DMS153 treated with DMSO at 0.1 percent for 48 hours (cell line): ENCODE measurements around the gene FGD2.

Experiments
- DNase-seq: peaks from one replicate; lab custom pipeline; 2025; ENCODE audit not compliant: unreplicated experiment; lab: John Stamatoyannopoulos, UW

The FGD2 gene, protein sequence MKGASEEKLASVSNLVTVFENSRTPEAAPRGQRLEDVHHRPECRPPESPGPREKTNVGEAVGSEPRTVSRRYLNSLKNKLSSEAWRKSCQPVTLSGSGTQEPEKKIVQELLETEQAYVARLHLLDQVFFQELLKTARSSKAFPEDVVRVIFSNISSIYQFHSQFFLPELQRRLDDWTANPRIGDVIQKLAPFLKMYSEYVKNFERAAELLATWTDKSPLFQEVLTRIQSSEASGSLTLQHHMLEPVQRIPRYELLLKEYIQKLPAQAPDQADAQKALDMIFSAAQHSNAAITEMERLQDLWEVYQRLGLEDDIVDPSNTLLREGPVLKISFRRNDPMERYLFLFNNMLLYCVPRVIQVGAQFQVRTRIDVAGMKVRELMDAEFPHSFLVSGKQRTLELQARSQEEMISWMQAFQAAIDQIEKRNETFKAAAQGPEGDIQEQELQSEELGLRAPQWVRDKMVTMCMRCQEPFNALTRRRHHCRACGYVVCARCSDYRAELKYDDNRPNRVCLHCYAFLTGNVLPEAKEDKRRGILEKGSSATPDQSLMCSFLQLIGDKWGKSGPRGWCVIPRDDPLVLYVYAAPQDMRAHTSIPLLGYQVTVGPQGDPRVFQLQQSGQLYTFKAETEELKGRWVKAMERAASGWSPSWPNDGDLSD

DNA sequence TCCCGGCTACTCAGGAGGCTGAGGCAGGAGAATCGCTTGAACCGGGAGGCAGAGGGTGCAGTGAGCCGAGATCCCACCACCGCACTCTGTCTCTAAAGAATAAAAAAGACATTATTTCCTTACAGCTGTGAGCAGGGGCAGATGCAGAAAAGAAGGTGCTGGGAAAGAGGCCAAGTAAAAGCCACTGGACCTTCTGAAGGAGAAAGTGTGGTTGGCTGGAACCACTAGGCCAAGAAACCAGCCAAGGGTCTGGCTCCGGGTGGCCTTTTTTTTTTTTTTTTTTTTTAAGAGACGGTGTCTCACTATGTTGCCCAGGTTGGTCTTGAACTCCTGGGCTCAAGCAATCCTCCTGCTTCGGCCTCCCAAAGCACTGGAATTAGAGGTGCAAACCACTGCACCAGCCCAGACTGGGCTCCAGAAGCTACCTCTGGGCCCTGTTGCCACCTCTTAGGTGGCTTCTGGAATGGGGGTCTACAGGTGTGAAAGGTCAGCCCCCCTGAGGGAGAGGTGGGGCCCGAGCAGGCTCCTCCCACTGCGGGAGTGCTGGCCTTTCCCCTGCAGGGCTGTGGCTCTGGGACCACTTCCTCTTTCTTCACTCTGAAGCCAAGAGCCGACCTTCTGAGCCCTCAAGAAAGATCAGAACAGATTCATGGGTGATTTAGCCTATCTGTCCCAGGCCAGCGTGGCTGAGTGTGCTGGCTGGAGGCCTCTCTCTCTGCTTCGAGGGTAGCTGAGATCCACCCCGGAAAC, at the start of gene FGD2:
Gene FGD2, plus strand, starts transcription at position 595 of the 750 bp plus-strand sequence. CDS start 163 bp downstream, outside the sequence.
- no peak for DNase-seq

DNA sequence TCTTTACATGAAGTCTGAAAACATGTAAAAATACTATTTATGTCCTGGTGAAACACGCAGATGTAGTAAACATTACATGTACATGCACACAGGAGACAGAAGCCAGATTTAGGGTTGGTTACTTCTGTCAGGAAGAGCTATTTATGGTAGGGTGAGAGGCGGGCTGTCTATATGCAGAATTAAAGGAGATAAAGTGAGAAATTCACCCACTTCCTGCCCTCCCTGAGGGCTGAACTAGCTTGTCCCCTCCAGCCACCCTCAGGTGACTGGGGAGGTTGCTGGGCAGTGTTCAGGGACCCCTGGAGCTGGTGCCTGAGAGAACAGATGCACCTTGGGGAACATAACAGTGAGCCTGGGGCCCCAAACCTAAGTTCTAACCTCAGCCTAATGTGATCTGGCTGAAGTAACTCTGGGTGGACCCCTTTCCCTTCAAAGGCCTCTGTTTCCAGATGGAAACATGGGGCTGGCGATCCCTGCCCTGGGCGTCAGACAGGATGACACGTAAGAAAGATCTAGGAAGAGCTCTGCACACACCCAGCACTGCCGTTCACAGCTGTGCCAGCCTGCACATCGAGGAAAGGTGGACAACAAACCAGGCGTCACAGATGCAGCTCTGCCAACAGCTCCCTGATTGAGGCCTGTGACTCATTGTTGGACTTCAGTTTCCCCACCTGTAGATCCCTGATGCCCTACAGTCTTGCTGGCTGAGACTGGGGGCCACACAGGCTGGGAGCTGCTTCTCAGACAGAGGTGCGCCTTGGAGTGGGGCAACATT, 49.6 kb upstream of the FGD2 start:
- DNase-seq: no peak

DNA sequence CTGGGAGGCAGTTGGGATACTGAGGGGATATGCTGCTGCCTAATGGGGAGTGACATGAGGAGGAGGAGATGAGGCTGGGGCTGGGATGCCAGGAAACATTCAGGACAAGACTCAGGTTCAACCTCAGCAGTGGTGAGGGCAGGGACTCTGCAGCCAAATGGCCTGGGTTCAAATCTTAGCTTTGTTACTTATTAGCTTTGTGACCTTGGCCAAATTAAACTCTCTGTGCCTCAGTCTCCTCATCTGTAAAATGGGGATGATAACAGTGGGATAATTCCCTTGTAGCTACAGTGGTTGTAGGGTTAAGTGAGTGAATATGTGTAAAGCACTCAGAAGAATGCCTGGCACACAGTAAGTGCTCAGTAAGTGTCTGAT, 49.0 kb upstream of the FGD2 start:
- no peak for DNase-seq

DNA sequence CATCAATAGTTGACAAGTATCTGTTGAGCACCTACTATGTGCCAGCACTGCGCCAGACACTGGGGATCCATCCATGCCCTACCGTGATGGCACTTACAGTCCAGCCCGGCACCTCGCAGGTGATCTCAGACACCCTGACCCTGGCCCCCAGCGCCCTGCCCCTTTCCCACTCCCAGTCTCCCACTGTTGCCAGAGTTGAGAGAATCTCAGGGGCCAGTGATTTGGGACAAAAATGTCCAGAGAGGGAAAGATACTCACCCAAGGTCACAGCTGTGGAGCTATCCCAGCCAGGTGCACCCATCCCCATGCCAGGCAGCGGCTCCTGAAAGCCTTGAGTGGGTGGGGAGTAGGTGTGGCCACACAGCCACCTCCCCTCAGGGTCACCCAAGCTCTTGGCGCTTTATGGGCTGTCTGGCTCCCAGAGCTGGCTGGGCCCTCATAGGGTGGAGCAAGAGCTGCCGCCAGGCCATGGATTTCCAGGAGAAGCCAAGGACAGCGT, 47.6 kb upstream of the FGD2 start:
- DNase-seq: no peak

DNA sequence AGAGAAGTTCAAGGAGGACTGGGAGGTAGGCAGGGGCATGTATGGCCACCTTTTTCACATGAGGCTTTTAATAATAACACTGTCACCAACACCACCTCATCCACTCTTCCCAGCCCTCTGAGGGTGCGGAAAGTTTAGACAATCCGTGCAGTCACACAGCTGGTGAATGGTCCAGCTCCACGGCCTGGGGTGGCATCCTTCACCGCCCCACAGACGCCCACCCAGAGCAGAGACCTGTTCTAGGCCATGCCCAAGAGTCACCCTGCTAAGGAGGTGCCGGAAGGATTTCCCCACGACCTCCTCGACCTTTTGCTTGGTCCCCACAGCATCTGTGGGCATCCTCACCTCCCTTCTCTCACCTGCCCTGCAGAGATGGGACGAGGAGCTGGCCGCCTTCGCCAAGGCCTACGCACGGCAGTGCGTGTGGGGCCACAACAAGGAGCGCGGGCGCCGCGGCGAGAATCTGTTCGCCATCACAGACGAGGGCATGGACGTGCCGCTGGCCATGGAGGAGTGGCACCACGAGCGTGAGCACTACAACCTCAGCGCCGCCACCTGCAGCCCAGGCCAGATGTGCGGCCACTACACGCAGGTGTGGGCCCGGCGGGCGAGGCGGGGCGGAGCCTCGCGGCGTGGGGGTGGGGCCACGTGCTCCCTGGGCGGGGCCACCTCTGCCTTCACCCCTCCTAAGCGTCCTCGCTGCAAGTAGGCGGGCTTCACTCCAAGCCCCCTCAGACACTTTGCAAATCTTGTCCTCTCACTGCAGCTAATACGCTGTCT, 46.5 kb upstream of the FGD2 start:
- no peak for DNase-seq

DNA sequence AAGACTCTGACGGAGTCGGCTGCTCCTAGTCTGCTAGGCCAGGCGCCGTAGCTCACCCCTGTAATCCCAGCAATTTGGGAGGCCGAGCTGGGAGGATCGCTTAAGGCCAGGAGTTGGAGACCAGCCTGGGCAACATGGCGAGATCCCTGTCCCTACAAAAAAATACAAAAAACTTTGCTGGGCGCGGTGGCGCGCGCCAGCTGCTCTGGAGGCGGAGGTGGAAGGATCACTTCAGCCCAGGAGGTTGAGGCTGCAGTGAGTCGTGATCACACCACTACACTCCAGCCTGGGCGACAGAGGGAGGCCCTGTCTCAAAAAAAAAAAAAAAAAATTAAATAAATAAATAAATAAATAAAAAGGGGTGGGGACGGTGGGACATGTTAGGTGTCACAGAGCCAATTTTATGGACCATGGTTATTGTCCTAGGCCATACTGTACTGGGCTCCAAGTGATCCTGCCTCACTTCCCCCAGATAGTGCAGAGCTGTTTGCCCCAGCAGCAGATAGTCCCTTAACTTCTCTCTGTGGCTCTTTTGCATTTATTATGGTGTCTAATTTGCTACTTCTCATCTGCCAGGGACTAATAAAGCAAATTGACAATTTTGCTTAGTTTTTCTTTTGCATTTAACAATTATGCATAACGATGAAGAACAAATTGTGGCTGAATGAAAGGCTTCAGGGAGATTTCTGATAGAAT, 45.8 kb upstream of the FGD2 start:
- DNase-seq: no peak

DNA sequence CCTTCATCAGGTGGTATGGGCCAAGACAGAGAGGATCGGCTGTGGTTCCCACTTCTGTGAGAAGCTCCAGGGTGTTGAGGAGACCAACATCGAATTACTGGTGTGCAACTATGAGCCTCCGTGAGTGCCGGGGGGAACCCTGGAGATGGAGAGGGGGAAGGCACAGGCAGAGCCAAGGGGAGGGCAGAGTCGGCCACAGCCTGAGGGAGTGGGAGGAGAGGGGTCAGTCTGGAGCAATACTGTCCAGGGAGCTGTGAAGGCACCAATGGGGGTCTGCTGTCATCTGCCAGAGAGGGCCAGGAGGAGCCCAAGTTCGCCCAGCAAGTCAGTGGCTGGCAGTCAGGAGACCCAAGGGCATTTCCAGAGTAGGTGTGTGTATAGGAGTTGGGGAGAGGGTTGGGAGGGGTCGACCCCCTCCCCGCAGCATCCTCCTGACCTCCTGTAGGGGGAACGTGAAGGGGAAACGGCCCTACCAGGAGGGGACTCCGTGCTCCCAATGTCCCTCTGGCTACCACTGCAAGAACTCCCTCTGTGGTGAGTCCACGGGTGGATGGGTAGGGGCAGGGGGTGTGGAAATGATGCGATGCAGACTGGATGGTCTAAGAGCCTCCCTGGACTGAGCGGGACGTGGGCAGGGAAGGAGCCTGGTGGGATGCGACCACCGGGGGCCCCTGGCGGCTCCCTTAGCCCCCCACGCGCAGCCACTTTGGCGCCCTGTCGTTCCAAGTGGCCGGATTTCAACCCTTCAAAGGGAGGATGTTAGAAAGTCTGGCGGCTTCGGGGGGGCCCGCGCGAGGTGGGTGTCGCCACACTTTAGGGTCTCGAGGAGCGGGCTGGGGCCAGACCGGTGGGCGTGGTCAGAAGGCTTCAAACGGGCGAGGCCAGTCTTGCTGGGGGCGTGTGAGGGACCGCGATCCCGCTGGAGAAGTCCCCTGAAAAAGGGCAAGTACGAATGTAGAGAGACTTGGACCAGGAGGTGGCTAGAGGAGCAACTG, 43.7 kb upstream of the FGD2 start:
- DNase-seq: no peak

DNA sequence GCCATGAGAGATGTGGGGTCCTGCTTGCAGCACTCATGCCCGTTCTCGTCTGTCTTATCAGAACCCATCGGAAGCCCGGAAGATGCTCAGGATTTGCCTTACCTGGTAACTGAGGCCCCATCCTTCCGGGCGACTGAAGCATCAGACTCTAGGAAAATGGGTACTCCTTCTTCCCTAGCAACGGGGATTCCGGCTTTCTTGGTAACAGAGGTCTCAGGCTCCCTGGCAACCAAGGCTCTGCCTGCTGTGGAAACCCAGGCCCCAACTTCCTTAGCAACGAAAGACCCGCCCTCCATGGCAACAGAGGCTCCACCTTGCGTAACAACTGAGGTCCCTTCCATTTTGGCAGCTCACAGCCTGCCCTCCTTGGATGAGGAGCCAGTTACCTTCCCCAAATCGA, 42.6 kb upstream of the FGD2 start:
- no peak for DNase-seq

DNA sequence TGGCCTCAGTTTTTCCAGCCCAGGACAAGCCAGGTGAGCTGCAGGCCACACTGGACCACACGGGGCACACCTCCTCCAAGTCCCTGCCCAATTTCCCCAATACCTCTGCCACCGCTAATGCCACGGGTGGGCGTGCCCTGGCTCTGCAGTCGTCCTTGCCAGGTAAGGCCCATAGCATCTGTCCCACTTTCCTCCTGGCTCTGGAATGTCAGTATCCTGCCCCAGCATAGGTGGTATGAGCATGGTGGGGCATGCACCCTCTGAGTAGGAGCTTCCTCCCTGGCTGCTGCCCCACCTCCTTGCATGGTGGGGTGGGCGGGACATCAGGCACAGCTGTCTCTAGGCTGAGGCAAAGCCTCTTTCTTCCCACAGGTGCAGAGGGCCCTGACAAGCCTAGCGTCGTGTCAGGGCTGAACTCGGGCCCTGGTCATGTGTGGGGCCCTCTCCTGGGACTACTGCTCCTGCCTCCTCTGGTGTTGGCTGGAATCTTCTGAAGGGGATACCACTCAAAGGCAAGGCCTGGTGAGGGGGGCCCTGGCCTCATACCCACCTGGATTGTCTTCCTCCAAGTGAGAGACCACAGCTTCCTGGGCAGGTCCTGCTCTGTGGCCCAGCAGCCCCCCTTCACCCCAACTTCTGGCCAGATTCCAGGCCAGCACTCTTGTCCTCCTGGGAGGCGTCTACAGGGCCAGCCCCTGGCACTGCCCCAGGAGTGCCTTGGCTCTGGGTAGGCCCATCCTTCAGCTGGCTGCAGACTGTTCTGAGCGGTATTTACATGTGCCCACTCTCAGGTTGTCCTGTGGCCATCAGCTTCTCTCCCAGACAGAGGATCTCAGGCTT, 41.8 kb upstream of the FGD2 start:
- no peak for DNase-seq

DNA sequence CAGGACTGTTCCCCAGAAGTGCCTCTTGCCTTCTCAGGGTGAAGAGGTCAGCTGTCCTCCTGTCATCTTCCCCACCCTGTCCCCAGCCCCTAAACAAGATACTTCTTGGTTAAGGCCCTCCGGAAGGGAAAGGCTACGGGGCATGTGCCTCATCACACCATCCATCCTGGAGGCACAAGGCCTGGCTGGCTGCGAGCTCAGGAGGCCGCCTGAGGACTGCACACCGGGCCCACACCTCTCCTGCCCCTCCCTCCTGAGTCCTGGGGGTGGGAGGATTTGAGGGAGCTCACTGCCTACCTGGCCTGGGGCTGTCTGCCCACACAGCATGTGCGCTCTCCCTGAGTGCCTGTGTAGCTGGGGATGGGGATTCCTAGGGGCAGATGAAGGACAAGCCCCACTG, 41.1 kb upstream of the FGD2 start:
- no peak for DNase-seq

DNA sequence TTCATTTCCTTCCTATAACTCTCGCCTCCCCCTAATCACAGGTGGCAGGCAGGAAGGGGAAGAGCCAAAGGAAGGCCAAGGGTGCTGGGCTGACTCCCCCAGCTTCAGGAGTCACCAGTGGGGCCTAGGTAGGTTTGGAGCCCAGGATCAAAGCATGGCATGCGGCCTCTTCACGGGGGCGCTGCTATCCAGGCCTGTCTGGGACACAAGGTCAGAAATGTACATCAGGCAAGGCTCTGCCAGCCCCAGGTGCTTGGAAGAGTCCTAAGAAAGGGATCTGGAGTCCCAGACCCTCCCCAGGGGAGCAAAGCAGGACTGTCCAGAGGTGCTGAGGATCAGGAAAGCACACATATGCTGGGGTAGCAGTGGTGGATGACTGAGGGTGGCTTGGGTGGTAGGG, 40.5 kb upstream of the FGD2 start:
- no peak for DNase-seq

DNA sequence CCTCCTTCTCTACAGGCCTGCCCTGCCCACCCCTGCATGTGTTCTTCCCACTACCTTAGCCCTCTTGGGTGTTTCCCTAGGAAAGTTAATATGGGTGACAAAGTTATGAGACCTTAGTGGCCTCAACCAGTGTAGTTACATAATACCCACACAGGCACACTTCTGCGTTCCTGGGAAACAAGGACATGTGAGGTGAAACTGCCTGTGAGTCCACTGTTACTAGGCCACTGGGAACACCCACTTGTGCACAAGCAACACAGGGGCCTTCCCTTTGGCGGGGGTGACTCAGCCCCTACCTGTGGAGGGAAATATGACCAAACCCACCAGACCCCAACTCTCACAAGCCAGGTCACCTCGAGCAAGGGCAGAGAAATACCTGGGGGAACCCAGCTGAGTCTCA, 38.2 kb upstream of the FGD2 start:
- DNase-seq: no peak

DNA sequence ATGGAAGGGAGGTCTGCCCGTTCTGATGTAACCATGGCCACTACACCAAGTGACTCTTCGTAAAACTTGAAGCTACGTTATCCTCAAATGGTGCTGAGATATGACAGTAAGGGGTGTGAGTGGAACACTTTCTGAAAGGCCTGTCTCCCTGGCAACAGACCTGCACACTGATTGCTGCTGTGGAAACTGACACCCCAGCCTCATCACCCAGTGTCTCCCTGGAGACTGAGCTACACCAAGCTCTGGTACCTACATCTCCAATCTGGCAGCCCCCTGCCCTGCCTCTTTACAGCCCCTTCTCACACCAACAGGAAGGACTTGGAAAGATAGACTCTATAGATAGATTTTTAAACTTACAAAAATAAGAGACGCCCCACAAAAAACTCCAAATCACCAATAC, 37.7 kb upstream of the FGD2 start:
- DNase-seq: no peak

DNA sequence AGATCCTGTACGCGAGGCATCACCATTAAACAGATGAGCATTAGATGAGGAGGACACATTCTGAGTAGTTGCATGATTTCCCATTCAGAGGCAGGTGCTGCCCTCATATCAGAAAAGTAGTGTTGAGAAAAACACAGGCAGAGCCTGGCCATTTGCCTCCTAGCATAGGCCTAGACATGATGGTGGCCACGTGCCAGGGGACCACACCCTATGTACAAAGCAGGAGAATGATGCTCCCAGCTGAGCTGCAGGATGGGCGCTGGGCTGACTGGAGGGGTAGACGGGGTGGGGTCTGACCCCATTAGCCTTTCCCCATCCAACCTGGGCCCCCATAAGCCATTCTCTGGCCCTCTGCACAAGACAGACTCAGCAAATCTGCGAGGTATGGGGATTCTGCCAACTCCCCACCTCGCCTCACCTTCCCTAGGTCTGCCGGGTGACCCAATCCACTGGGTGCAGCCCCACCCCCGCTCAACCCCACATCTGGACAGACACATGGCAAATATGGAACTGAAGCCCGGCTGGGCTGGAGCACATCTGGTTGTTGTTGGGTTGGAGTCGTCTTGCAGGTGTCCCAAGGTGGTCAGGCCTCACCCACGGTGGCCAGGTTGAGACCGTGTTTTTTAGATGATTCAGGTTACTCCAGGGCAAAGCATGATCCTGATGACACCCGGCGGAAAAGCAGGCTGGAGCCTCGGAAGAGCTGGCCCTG, 37.0 kb upstream of the FGD2 start:
- no peak for DNase-seq

DNA sequence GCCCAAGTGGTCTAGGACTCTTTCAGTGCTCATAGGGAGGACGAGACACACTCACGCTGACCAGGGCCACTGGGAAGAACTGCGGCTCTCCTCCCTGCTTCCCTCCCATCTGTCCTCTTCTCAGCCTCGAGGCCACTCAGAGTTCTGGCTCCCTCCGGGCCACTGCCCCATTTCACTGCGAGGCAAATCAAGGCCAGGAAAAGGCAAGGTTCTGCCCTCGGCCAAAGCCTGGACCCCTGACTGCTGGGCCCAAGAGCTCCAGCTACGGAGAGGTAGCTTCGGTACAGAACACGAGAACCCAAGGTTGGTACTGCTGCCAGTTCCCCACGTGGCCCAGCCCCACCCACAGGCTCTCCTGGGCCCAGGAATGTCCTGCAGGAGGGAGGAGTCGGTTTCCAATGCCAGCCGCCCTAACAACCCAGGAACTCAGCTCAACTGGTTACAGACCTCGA, 36.2 kb upstream of the FGD2 start:
- DNase-seq: no peak

DNA sequence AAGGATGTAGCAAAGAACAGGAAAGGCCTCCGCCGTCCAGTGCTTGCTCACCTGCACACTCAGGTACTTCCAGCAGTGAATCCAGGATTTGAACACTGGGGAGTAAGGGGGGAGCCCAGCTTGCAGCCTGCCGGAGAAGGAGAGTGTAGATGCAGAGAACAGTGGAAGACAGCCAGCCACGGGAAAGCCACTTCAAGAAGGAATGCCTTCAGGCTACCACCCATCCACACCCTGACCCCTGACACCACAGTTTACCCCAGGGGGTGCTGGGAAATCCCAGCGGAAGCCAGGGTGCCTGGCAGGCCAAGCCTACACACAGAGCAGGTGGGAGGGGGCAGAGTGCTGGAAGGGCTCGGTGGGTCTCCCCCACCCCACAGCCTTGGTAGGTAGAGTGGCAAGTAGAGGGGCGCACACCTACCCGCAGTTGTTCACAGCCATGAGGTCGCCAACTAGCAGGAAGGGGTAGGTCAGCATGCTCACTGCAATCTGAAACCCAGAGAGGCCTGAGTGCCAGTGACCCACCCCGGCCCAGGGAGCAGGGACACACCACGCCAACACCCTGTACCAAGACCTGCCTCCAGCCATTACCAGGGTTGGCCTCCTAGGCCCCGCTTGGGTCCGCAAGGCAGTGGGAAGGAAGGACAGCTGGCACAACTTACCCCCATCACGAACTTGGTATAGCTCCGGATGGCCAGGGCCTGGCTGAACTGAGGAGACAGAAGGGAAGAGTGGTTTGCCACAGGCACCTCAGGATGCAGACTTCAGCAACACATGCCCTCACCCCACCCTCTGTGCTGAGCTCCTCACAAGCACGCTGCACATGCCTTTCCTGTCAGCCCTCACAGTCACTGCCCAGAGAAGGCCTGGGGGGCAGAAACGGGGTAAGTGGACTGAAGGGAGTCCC, 35.2 kb upstream of the FGD2 start:
- no peak for DNase-seq
